ENCODE measurements around the gene RCAN1.
"Not testable (repeated sequence)": the region's sequence is repeated elsewhere in the genome, so short reads cannot be mapped to it uniquely, and the experiment has no call there.

The RCAN1 gene

DNA sequence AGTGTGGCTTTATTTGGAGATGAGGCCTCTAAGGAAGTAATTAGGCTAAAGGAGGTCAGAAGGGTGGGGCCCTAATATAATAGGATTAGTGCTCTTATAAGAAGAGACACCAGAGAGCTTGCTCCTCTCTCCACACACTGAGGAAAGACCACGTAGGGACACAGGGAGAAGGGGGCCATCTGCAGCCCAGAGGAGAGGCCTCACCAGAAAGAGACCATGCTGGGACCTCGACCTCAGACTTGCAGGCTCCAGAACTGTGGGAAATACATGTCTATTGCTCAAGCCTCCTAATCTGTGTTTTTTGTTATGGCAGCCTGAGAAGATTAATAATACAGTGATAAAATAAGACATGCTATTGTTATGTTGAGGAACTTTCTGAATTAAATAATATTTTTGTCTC, 8.3 kb downstream of the RCAN1 start:
- H3K27ac ChIP-seq (ENCODE audit: extremely low read depth, low read depth, low read length): no peak overlapping the region
- H3K36me3 ChIP-seq (ENCODE audit: control insufficient read depth in 2 of 2, insufficient read depth in 1 of 2, low read length in 2 of 2): no peaks in the 10 kb centered on the region
- H3K4me1 ChIP-seq (ENCODE audit: control insufficient read depth, insufficient read depth, low read length): no peaks in the 10 kb centered on the region; the same call in 1 of the 2 replicates
- ChIA-PET CTCF (interaction anchor here (0.6 to 1.4 kb wide), 3 partner anchors 81 to 683 kb away, joined by 3 to 4 read pairs (median 3); no protein-coding TSS in a partner anchor), POLR2A (no interaction called here)
- H3K4me3 ChIP-seq (ENCODE audit: low read depth, low read length): no peak overlapping the region
- H3K9me3 ChIP-seq (ENCODE audit: control insufficient read depth, insufficient read depth, low read depth, low read length): no peaks in the 10 kb centered on the region
- TF ChIP-seq, protein P1, sequence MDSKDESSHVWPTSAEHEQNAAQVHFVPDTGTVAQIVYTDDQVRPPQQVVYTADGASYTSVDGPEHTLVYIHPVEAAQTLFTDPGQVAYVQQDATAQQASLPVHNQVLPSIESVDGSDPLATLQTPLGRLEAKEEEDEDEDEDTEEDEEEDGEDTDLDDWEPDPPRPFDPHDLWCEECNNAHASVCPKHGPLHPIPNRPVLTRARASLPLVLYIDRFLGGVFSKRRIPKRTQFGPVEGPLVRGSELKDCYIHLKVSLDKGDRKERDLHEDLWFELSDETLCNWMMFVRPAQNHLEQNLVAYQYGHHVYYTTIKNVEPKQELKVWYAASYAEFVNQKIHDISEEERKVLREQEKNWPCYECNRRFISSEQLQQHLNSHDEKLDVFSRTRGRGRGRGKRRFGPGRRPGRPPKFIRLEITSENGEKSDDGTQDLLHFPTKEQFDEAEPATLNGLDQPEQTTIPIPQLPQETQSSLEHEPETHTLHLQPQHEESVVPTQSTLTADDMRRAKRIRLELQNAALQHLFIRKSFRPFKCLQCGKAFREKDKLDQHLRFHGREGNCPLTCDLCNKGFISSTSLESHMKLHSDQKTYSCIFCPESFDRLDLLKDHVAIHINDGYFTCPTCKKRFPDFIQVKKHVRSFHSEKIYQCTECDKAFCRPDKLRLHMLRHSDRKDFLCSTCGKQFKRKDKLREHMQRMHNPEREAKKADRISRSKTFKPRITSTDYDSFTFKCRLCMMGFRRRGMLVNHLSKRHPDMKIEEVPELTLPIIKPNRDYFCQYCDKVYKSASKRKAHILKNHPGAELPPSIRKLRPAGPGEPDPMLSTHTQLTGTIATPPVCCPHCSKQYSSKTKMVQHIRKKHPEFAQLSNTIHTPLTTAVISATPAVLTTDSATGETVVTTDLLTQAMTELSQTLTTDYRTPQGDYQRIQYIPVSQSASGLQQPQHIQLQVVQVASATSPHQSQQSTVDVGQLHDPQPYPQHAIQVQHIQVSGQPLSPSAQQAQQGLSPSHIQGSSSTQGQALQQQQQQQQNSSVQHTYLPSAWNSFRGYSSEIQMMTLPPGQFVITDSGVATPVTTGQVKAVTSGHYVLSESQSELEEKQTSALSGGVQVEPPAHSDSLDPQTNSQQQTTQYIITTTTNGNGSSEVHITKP (tag by site-specific recombination; IDR thresholded peaks at IDR 0.05): no peak
- TF ChIP-seq IKZF3 (tag by site-specific recombination; IDR thresholded peaks at IDR 0.05): no peak
- TF ChIP-seq ZNF184 (tag by site-specific recombination; IDR thresholded peaks at IDR 0.05): no peak
- TF ChIP-seq ZNF76 (tag by site-specific recombination; IDR thresholded peaks at IDR 0.05; ENCODE audit: borderline replicate concordance, low read depth): no peak
- no peak for TF ChIP-seq KLF7 (tag by site-specific recombination; IDR thresholded peaks at IDR 0.05; ENCODE audit: borderline replicate concordance)
- TF ChIP-seq SP3 (tag by site-specific recombination; IDR thresholded peaks at IDR 0.05): no peak
- TF ChIP-seq PBX3 (CRISPR knock-in tag; IDR thresholded peaks at IDR 0.05): no peak
- TF ChIP-seq ZNF626 (tag by site-specific recombination; IDR thresholded peaks at IDR 0.05): no peak
- no peak for TF ChIP-seq ZSCAN16 (tag by site-specific recombination; IDR thresholded peaks at IDR 0.05)
- TF ChIP-seq, protein P2, sequence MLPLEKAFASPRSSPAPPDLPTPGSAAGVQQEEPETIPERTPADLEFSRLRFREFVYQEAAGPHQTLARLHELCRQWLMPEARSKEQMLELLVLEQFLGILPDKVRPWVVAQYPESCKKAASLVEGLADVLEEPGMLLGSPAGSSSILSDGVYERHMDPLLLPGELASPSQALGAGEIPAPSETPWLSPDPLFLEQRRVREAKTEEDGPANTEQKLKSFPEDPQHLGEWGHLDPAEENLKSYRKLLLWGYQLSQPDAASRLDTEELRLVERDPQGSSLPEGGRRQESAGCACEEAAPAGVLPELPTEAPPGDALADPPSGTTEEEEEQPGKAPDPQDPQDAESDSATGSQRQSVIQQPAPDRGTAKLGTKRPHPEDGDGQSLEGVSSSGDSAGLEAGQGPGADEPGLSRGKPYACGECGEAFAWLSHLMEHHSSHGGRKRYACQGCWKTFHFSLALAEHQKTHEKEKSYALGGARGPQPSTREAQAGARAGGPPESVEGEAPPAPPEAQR (tag by site-specific recombination; IDR thresholded peaks at IDR 0.05): no peak

- ChIA-PET CTCF (interaction anchor here (7.2 kb wide), 1 partner anchor 95 kb away, joined by 159 read pairs; the partner anchor contains the start of gene KCNE1), POLR2A (no interaction called here)
Observed at GRCh38 chr21:34606051-34606450, 8.9 kb downstream of the RCAN1 start.

DNA sequence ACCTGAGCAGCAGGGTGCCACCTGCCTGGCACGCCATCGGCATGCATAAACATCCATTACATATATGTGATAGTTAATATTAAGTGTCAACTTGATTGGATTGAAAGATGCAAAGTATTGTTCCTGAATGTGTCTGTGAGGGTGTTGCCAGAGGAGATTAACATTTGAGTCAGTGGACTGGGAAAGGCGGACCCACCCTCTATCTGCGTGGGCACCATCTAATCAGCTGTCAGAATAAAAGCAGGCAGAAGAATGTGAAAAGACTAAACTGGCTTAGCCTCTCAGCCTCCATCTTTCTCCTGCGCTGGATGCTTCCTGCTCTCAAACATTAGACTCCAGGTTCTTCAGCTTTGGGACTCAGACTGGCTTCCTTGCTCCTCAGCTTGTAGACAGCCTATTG, 10.0 kb downstream of the RCAN1 start:
- H3K4me1 ChIP-seq (ENCODE audit: control insufficient read depth, insufficient read depth, low read length); POLR2A ChIA-PET; H3K9me3 ChIP-seq (ENCODE audit: control insufficient read depth, insufficient read depth, low read depth, low read length); H3K27ac ChIP-seq (ENCODE audit: extremely low read depth, low read depth, low read length); H3K36me3 ChIP-seq (ENCODE audit: control insufficient read depth in 2 of 2, insufficient read depth in 1 of 2, low read length in 2 of 2); H3K4me3 ChIP-seq (ENCODE audit: low read depth, low read length): not testable (repeated sequence)
- CTCF ChIA-PET: interaction anchor here (0.7 to 7.2 kb wide), 4 partner anchors 25 to 244 kb away, joined by 3 to 159 read pairs (median 6); partner anchors contain the start of gene KCNE1

More at GRCh38 chr21:34606051-34606450, 8.9 kb downstream of the RCAN1 start:
- H3K9me3 ChIP-seq (ENCODE audit: control insufficient read depth, insufficient read depth, low read depth, low read length): no peaks in the 10 kb centered on the region
- no peaks in the 10 kb centered on the region; the same call in 1 of the 2 replicates for H3K4me1 ChIP-seq (ENCODE audit: control insufficient read depth, insufficient read depth, low read length)
- TF ChIP-seq FEZF1 (tag by site-specific recombination; IDR thresholded peaks at IDR 0.05) (peak; percentile 30), ZNF248 (tag by site-specific recombination; IDR thresholded peaks at IDR 0.05) (no peak), ZNF529 (tag by site-specific recombination; IDR thresholded peaks at IDR 0.05; ENCODE audit: insufficient replicate concordance) (no peak), PBX3 (CRISPR knock-in tag; IDR thresholded peaks at IDR 0.05) (no peak)
- TF ChIP-seq, protein P3, sequence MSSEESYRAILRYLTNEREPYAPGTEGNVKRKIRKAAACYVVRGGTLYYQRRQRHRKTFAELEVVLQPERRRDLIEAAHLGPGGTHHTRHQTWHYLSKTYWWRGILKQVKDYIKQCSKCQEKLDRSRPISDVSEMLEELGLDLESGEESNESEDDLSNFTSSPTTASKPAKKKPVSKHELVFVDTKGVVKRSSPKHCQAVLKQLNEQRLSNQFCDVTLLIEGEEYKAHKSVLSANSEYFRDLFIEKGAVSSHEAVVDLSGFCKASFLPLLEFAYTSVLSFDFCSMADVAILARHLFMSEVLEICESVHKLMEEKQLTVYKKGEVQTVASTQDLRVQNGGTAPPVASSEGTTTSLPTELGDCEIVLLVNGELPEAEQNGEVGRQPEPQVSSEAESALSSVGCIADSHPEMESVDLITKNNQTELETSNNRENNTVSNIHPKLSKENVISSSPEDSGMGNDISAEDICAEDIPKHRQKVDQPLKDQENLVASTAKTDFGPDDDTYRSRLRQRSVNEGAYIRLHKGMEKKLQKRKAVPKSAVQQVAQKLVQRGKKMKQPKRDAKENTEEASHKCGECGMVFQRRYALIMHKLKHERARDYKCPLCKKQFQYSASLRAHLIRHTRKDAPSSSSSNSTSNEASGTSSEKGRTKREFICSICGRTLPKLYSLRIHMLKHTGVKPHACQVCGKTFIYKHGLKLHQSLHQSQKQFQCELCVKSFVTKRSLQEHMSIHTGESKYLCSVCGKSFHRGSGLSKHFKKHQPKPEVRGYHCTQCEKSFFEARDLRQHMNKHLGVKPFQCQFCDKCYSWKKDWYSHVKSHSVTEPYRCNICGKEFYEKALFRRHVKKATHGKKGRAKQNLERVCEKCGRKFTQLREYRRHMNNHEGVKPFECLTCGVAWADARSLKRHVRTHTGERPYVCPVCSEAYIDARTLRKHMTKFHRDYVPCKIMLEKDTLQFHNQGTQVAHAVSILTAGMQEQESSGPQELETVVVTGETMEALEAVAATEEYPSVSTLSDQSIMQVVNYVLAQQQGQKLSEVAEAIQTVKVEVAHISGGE (tag by site-specific recombination; conservative IDR thresholded peaks at IDR 0.05; ENCODE audit: low read depth): peak; percentile 51; the same call in 1 of the 2 replicates
- no peak overlapping the region for H3K4me3 ChIP-seq (ENCODE audit: low read depth, low read length)
- H3K36me3 ChIP-seq (ENCODE audit: control insufficient read depth in 2 of 2, insufficient read depth in 1 of 2, low read length in 2 of 2): no peaks in the 10 kb centered on the region
- no peak overlapping the region for H3K27ac ChIP-seq (ENCODE audit: extremely low read depth, low read depth, low read length)
